Liver (tissue), 9 donors: ENCODE results near the gene TRIM32. TPM values are rescaled to one million over a fixed set of nuclear protein-coding genes. Genes with fewer than 3 reads are reported as not detected.

ENCODE experiments used
- DNase-seq: peaks from one replicate; pipeline ENCODE4 v3.0.0-alpha.2; 2017; ENCODE audit warnings: low spot score
- H3K27ac ChIP-seq, 2 donors: one replicate each; pipeline ENCODE4 v1.7.0; 2013; ENCODE audit warnings: inconsistent platforms in 2 of 2, low read length in 2 of 2, control low read depth in 1 of 2, low read depth in 1 of 2, mild to moderate bottlenecking in 1 of 2
- H3K27me3 ChIP-seq, 4 donors: one replicate each; pipeline versions ENCODE4 v1.6.1 to v1.7.0; 2013; ENCODE audit warnings: low read length in 3 of 4, inconsistent platforms in 1 of 4, mild to moderate bottlenecking in 1 of 4, moderate library complexity in 1 of 4; ENCODE audit not compliant: control insufficient read depth in 4 of 4, insufficient read depth in 4 of 4
- H3K36me3 ChIP-seq, 4 donors: one replicate each; pipeline versions ENCODE4 v1.6.1 to v1.7.0; 2013; ENCODE audit warnings: low read length in 3 of 4, mild to moderate bottlenecking in 3 of 4, low read depth in 1 of 4, moderate library complexity in 1 of 4; ENCODE audit not compliant: control insufficient read depth in 4 of 4, insufficient read depth in 3 of 4
- H3K4me1 ChIP-seq, 4 donors: one replicate each; pipeline versions ENCODE4 v1.6.1 to v1.7.0; 2013; ENCODE audit warnings: low read length in 3 of 4, mild to moderate bottlenecking in 3 of 4, moderate library complexity in 1 of 4; ENCODE audit not compliant: control insufficient read depth in 4 of 4, insufficient read depth in 4 of 4
- H3K4me3 ChIP-seq, 3 donors: one replicate each; pipeline versions ENCODE4 v1.6.1 to v1.7.0; 2013; ENCODE audit warnings: low read length in 3 of 3, control low read depth in 1 of 3, low read depth in 1 of 3, mild to moderate bottlenecking in 1 of 3
- H3K9ac ChIP-seq, 2 donors: one replicate each; pipeline ENCODE4 v1.7.0; 2013; ENCODE audit warnings: low read length in 2 of 2, mild to moderate bottlenecking in 2 of 2, moderate library complexity in 2 of 2, control low read depth in 1 of 2, low read depth in 1 of 2
- H3K9me3 ChIP-seq, 4 donors: one replicate each; pipeline versions ENCODE4 v1.6.1 to v1.7.0; 2013; ENCODE audit warnings: low read length in 3 of 4; ENCODE audit not compliant: control insufficient read depth in 4 of 4
- ATF3 ChIP-seq: IDR thresholded peaks from 2 replicates; pipeline ENCODE4 v1.6.1; 2016; ENCODE audit warnings: antibody characterized with exemption
- CTCF ChIP-seq: fragments of 150-350 bp; IDR thresholded peaks from 2 replicates; pipeline ENCODE4 v1.5.1; 2017; ENCODE audit warnings: improper control_type of control experiment, low read depth, low read length; ENCODE audit not compliant: missing input control
- EGR1 ChIP-seq, 2 donors: IDR thresholded peaks; 2 replicates each; pipeline ENCODE4 v1.6.1; 2016 to 2018; ENCODE audit warnings: antibody characterized with exemption in 2 of 2, low read depth in 2 of 2
- FOXA1 ChIP-seq: IDR thresholded peaks from 2 replicates; pipeline ENCODE4 v1.6.1; 2016; ENCODE audit warnings: antibody characterized with exemption
- FOXA2 ChIP-seq: IDR thresholded peaks from 2 replicates; pipeline ENCODE4 v1.6.1; 2016; ENCODE audit warnings: antibody characterized with exemption
- GABPA ChIP-seq, 2 donors: IDR thresholded peaks in 1 of 2; conservative IDR thresholded peaks in 1 of 2; 2 replicates each; pipeline ENCODE4 v1.6.1; 2016; ENCODE audit warnings: antibody characterized with exemption in 2 of 2, mild to moderate bottlenecking in 1 of 2, moderate library complexity in 1 of 2
- HNF4A ChIP-seq, 2 donors: conservative IDR thresholded peaks; 2 replicates each; pipeline ENCODE4 v1.6.1; 2016; ENCODE audit warnings: antibody characterized with exemption in 2 of 2, mild to moderate bottlenecking in 2 of 2
- HNF4G ChIP-seq: IDR thresholded peaks from 2 replicates; pipeline ENCODE4 v1.6.1; 2016; ENCODE audit warnings: antibody characterized with exemption
- JUND ChIP-seq, 2 donors: IDR thresholded peaks; 2 replicates each; pipeline ENCODE4 v1.6.1; 2016; ENCODE audit warnings: antibody characterized with exemption in 2 of 2
- MAX ChIP-seq: IDR thresholded peaks from 2 replicates; pipeline ENCODE4 v1.6.1; 2016; ENCODE audit warnings: antibody characterized with exemption
- NR2F2 ChIP-seq: IDR thresholded peaks from 2 replicates; pipeline ENCODE4 v1.6.1; 2016; ENCODE audit warnings: antibody characterized with exemption
- RAD21 ChIP-seq, 2 donors: IDR thresholded peaks; 2 replicates each; pipeline ENCODE4 v1.6.1; 2016; ENCODE audit warnings: antibody characterized with exemption in 2 of 2, mild to moderate bottlenecking in 2 of 2
- REST ChIP-seq: IDR thresholded peaks from 2 replicates; pipeline ENCODE4 v1.6.1; 2016; ENCODE audit warnings: antibody characterized with exemption, mild to moderate bottlenecking
- RXRA ChIP-seq, 2 donors: IDR thresholded peaks; 2 replicates each; pipeline ENCODE4 v1.6.1; 2017 to 2018; ENCODE audit warnings: antibody characterized with exemption in 2 of 2, mild to moderate bottlenecking in 1 of 2
- SP1 ChIP-seq: IDR thresholded peaks from 2 replicates; pipeline ENCODE4 v1.6.1; 2018; ENCODE audit warnings: antibody characterized with exemption, mild to moderate bottlenecking
- TAF1 ChIP-seq: conservative IDR thresholded peaks from 2 replicates; pipeline ENCODE4 v1.6.1; 2016; ENCODE audit warnings: antibody characterized with exemption, mild to moderate bottlenecking
- YY1 ChIP-seq: IDR thresholded peaks from 2 replicates; pipeline ENCODE4 v1.6.1; 2016; ENCODE audit warnings: antibody characterized with exemption, mild to moderate bottlenecking
- ZBTB33 ChIP-seq: IDR thresholded peaks from 2 replicates; pipeline ENCODE4 v1.6.1; 2016; ENCODE audit warnings: antibody characterized with exemption
- WGBS: extraction: QIAGEN DNeasy Blood & Tissue Kit; methylation state at CpG from one replicate; pipeline ENCODE4 v1.1.7; 2013; 5-methylcytosine and 5-hydroxymethylcytosine counted together
- polyA plus RNA-seq, 2 donors: library from polyadenylated mRNA; stranded (reverse) in 1 of 2; unstranded in 1 of 2; fragments of 200-250 nt in 1 of 2; fragments of >200 nt in 1 of 2; fragmentation: Nextera tagmentation in 1 of 2; extraction: Ambion mirVana in 1 of 2; gene quantifications; one replicate each; pipeline versions ENCODE4 v1.2.1 to v1.2.3, GENCODE V29; 2013 to 2015
- total RNA-seq, 2 donors: library from RNA; depleted of rRNA; stranded (reverse); fragments of >200 nt; gene quantifications; one replicate each; pipeline ENCODE4 v1.2.3, GENCODE V29; 2014
- donor health status: healthy.
- donor health status: healthy.
- donor health status: healthy.
- donor health status: healthy.
- donor health status: healthy.

Gene TRIM32
- total and polyA plus RNA-seq, 4 donors, result 3.0 to 5.9 (median 3.5) TPM

GRCh38 chr9:116712781-116713180 lies 25.7 kb downstream of the TRIM32 start (continued):
- TF ChIP-seq FOXA2 (no peak), ATF3 (no peak), EGR1 (IDR thresholded peaks at IDR 0.05; ENCODE audit: low read depth in 2 of 2) (no peak), NR2F2 (no peak), SP1 (no peak)

- 77% methylated on average over 4 of the region's 4 CpGs for WGBS
- H3K36me3 ChIP-seq, result no peaks in the 10 kb centered on the region
- H3K9ac ChIP-seq, result no peak overlapping the region
- H3K27me3 ChIP-seq, result no peaks in the 10 kb centered on the region
- H3K4me3 ChIP-seq, result no peak overlapping the region
- no peaks in the 10 kb centered on the region for H3K9me3 ChIP-seq
- TF ChIP-seq HNF4G (no peak), RXRA (IDR thresholded peaks at IDR 0.05) (no peak), REST (no peak), YY1 (no peak), FOXA1 (no peak), ZBTB33 (no peak), HNF4A (conservative IDR thresholded peaks at IDR 0.05) (no peak), NR2F2 (no peak), RAD21 (IDR thresholded peaks at IDR 0.05) (no peak), CTCF (no peak), EGR1 (IDR thresholded peaks at IDR 0.05; ENCODE audit: low read depth in 2 of 2) (no peak), SP1 (no peak), JUND (IDR thresholded peaks at IDR 0.05) (no peak), GABPA (IDR thresholded peaks at IDR 0.05 in 1 of 2, conservative IDR thresholded peaks at IDR 0.05 in 1 of 2) (no peak), MAX (no peak), TAF1 (no peak), ATF3 (no peak), FOXA2 (no peak)
- no peak overlapping the region for H3K27ac ChIP-seq
- DNase-seq, result no peak
- no peaks in the 10 kb centered on the region for H3K4me1 ChIP-seq
Observed at GRCh38 chr9:116713271-116713670, 26.2 kb downstream of the TRIM32 start.
